Measurements from ENCODE around the gene HHIP. TPM values are rescaled to one million over a fixed set of nuclear protein-coding genes. Genes with fewer than 3 reads are reported as not detected.

HHIP gene
- total and polyA plus RNA-seq, 2 donors (not counting 1 experiment from before 2014, with no cell fraction given): under 0.01 to 0.59 TPM

DNA sequence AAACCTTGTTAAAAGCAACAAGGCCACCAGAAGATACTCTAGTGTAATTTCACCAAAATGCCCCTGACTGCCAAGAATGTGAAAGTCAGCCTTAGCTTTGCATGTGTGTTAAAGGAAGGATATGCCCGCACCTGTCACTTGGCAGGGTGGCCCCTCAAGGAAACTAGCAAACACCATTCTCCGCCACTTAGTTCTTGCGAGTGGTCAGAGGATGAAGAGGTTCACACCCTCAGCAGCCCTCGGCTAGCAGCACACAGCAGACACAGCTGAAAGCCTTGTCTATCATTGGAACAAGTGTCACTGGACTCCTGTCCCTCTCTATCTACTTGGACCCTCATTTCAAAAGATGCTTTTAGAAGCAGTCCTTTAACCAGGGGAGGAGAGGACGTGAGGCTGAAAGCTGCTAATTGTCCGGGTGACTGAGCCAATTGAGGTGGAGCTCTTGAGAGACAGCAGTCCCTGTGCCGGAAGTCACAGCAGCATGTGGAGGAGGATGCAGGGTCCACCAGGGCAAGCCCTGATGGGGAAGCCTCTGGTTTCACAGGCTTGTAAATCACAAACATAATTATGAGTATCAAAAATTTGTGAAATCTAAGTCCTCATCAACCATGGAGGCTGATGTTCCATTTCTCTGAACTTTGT lies 18.0 kb downstream of the HHIP start:
- Histone ChIP-seq H3K4me3 (replicated peaks in 1 of 4; ENCODE audit: control extremely low read depth in 1 of 4, insufficient read depth in 1 of 4, low read depth in 3 of 4, low read length in 4 of 4) (no peak overlapping the region), H3K9me3 (ENCODE audit: control insufficient read depth, insufficient read depth, low read depth, low read length) (no peaks in the 10 kb centered on the region), H3K79me2 (ENCODE audit: control insufficient read depth, insufficient read depth, low read length) (no peaks in the 10 kb centered on the region), H3K27me3 (ENCODE audit: control insufficient read depth, insufficient read depth, low read length) (no peaks in the 10 kb centered on the region), H4K20me1 (ENCODE audit: control insufficient read depth, extremely low read depth, insufficient read depth, low read length) (no peaks in the 10 kb centered on the region), H3K4me2 (ENCODE audit: extremely low read depth, insufficient read depth, low read length) (no peak overlapping the region), H3K4me1 (ENCODE audit: control insufficient read depth, extremely low read depth, insufficient read depth, low read length) (no peaks in the 10 kb centered on the region), H3K9ac (ENCODE audit: insufficient read depth, low read length) (no peak overlapping the region), H2AFZ (ENCODE audit: low read length) (no peak overlapping the region), H3K36me3 (ENCODE audit: control insufficient read depth, insufficient read depth, low read length) (no peaks in the 10 kb centered on the region), H3K27ac (ENCODE audit: insufficient read depth, low read length) (no peak overlapping the region)
- DNase-seq (ENCODE audit: low read depth in 2 of 2): no peak
- TF ChIP-seq, protein P1, sequence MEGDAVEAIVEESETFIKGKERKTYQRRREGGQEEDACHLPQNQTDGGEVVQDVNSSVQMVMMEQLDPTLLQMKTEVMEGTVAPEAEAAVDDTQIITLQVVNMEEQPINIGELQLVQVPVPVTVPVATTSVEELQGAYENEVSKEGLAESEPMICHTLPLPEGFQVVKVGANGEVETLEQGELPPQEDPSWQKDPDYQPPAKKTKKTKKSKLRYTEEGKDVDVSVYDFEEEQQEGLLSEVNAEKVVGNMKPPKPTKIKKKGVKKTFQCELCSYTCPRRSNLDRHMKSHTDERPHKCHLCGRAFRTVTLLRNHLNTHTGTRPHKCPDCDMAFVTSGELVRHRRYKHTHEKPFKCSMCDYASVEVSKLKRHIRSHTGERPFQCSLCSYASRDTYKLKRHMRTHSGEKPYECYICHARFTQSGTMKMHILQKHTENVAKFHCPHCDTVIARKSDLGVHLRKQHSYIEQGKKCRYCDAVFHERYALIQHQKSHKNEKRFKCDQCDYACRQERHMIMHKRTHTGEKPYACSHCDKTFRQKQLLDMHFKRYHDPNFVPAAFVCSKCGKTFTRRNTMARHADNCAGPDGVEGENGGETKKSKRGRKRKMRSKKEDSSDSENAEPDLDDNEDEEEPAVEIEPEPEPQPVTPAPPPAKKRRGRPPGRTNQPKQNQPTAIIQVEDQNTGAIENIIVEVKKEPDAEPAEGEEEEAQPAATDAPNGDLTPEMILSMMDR (conservative IDR thresholded peaks at IDR 0.05 in 1 of 2, IDR thresholded peaks at IDR 0.05 in 1 of 2; ENCODE audit: low read depth in 1 of 2, low read length in 2 of 2): no peak
- TF ChIP-seq EZH2 (IDR thresholded peaks at IDR 0.05; ENCODE audit: low read length, missing control alignments): no peak

DNA sequence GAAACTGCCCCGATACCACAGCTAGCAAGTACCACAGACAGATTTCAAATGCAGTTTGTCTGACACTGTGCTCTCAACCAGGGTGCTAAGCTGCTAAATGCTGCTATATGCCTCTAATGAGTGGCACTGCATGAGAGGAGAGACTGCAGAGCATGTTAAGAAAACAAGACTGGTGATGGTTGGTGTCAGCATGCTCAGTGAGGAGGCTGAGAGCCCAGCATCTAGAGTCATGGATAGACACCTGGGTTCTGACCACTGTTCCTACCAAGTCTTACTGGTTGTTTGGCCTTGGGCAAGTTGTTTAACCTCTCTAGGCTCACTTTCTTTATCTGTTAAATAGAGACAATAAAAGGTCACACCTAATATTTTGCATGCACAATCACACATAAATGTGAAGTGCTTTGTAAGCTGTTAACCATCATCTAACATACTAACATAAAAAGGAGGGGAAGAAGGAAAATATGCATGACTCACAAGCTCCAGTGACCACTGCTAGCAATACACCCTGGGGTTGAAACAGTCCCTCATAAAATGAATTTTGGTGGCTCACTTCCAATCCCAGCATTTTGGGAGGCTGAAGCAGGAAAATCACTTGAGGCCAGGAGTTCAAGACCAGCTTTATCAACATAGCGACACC lies 20.7 kb downstream of the HHIP start:
- no peaks in the 10 kb centered on the region for H3K79me2 ChIP-seq (ENCODE audit: control insufficient read depth, insufficient read depth, low read length)

DNA sequence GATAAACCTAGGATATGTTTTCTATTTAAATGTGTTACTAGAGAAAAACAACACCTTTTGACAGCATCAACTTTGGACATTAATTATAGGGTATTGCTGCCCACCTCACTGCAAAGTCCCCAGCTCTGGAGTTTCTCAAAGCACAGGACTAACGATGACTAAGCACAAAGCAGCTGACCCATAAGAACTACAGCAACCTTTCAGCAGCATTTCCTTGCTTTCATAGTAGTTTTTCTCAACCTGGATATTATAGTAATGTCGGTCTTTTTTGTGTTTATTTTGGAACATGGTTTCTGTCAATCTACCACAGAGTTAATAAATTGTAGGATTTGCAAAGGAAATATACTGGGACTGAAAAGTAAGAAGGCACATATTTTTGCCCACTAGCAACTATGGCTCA lies 21.5 kb downstream of the HHIP start:
- Histone ChIP-seq H3K27ac (ENCODE audit: insufficient read depth, low read length) (no peak overlapping the region), H2AFZ (ENCODE audit: low read length) (no peak overlapping the region)
- DNase-seq (ENCODE audit: low read depth in 2 of 2): peak in 1 of 2 donors; percentile 57

More for the DNA sequence above, 20.7 kb downstream of the HHIP start:
- Histone ChIP-seq H3K4me3 (replicated peaks in 1 of 4; ENCODE audit: control extremely low read depth in 1 of 4, insufficient read depth in 1 of 4, low read depth in 3 of 4, low read length in 4 of 4) (no peak overlapping the region), H3K4me2 (ENCODE audit: extremely low read depth, insufficient read depth, low read length) (no peak overlapping the region), H3K27me3 (ENCODE audit: control insufficient read depth, insufficient read depth, low read length) (no peaks in the 10 kb centered on the region), H3K27ac (ENCODE audit: insufficient read depth, low read length) (no peak overlapping the region), H3K9ac (ENCODE audit: insufficient read depth, low read length) (no peak overlapping the region), H2AFZ (ENCODE audit: low read length) (no peak overlapping the region), H4K20me1 (ENCODE audit: control insufficient read depth, extremely low read depth, insufficient read depth, low read length) (peaks cover 1% of the 10 kb centered on the region), H3K4me1 (ENCODE audit: control insufficient read depth, extremely low read depth, insufficient read depth, low read length) (no peaks in the 10 kb centered on the region), H3K36me3 (ENCODE audit: control insufficient read depth, insufficient read depth, low read length) (no peaks in the 10 kb centered on the region), H3K9me3 (ENCODE audit: control insufficient read depth, insufficient read depth, low read depth, low read length) (no peaks in the 10 kb centered on the region)
- TF ChIP-seq, protein P1 (conservative IDR thresholded peaks at IDR 0.05 in 1 of 2, IDR thresholded peaks at IDR 0.05 in 1 of 2; ENCODE audit: low read depth in 1 of 2, low read length in 2 of 2): no peak
- TF ChIP-seq EZH2 (IDR thresholded peaks at IDR 0.05; ENCODE audit: low read length, missing control alignments): no peak
- DNase-seq (ENCODE audit: low read depth in 2 of 2): peak; percentile 49 to 87

More for the DNA sequence above, 21.5 kb downstream of the HHIP start:
- H3K4me1 ChIP-seq (ENCODE audit: control insufficient read depth, extremely low read depth, insufficient read depth, low read length): no peaks in the 10 kb centered on the region
- H3K4me2 ChIP-seq (ENCODE audit: extremely low read depth, insufficient read depth, low read length): no peak overlapping the region
- H3K9ac ChIP-seq (ENCODE audit: insufficient read depth, low read length): no peak overlapping the region
- no peaks in the 10 kb centered on the region for H3K79me2 ChIP-seq (ENCODE audit: control insufficient read depth, insufficient read depth, low read length)
- H3K36me3 ChIP-seq (ENCODE audit: control insufficient read depth, insufficient read depth, low read length): no peaks in the 10 kb centered on the region
- no peak overlapping the region for H3K4me3 ChIP-seq (replicated peaks in 1 of 4; ENCODE audit: control extremely low read depth in 1 of 4, insufficient read depth in 1 of 4, low read depth in 3 of 4, low read length in 4 of 4)
- peaks cover 1% of the 10 kb centered on the region for H4K20me1 ChIP-seq (ENCODE audit: control insufficient read depth, extremely low read depth, insufficient read depth, low read length)
- no peaks in the 10 kb centered on the region for H3K27me3 ChIP-seq (ENCODE audit: control insufficient read depth, insufficient read depth, low read length)
- TF ChIP-seq EZH2 (IDR thresholded peaks at IDR 0.05; ENCODE audit: low read length, missing control alignments): no peak
- TF ChIP-seq, protein P1 (conservative IDR thresholded peaks at IDR 0.05 in 1 of 2, IDR thresholded peaks at IDR 0.05 in 1 of 2; ENCODE audit: low read depth in 1 of 2, low read length in 2 of 2): no peak
- H3K9me3 ChIP-seq (ENCODE audit: control insufficient read depth, insufficient read depth, low read depth, low read length): no peaks in the 10 kb centered on the region
